HG03520 (cell line): ENCODE measurements around the gene GNAQ.

Experiments
- ATAC-seq: cut with Tn5 transposase; IDR thresholded peaks from one replicate; pipeline ENCODE4 v1.9.1; 2021; ENCODE audit warnings: mild to moderate bottlenecking, moderate library complexity; ENCODE audit not compliant: unreplicated experiment

Gene GNAQ

DNA sequence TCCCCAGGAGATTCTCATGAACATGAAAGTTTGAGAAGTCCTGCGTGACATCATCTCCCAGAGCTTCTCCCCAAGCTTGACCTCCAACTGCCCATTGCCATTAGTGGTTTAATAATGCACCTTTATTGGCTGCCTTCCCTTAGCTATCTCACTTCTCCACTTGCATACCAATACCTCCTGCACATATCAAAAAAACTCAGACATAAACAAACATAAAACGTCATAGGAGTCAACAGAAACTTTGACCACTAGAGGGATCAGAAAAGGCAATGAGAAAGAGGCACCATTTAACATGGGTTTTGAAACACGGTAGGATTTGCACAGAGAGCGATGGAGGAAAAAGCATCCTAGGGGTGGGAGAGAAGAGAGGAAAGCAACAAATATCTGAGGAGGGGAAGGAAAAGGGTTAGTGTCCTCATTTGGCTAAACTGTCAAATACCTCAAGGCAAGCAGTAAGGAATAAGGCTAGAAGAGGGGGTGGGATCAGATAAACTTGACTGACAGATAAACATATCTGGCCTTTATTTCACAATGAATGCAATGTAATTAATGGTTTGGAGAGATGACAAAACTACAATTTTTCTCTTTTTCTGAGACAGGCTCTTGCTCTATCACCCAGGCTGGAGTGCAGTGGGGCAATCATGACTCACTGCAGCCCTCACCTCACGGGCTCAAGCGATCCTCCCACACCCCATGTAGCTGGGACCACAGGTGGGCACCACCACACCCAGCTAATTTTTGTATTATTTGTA is 27.0 kb downstream of the GNAQ start:
- ATAC-seq = no peak

DNA sequence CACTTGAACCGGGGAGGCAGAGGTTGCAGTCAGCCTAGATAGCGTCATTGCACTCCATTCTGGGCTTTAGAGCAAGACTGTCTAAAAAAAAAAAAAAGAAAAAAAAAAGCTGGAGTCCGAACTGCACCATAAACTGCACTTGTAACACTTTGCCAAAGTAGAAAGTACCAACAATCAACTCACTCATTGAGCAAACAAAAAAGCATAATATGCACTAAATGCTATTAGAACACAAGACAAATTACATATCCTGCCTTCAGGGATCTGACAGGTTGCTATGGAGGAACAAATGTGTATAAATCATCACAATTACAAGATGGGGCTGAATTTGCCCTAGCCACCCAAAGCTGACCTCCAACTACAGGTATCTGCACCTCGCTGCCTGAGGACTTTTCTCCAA is 27.9 kb downstream of the GNAQ start:
- ATAC-seq = no peak

DNA sequence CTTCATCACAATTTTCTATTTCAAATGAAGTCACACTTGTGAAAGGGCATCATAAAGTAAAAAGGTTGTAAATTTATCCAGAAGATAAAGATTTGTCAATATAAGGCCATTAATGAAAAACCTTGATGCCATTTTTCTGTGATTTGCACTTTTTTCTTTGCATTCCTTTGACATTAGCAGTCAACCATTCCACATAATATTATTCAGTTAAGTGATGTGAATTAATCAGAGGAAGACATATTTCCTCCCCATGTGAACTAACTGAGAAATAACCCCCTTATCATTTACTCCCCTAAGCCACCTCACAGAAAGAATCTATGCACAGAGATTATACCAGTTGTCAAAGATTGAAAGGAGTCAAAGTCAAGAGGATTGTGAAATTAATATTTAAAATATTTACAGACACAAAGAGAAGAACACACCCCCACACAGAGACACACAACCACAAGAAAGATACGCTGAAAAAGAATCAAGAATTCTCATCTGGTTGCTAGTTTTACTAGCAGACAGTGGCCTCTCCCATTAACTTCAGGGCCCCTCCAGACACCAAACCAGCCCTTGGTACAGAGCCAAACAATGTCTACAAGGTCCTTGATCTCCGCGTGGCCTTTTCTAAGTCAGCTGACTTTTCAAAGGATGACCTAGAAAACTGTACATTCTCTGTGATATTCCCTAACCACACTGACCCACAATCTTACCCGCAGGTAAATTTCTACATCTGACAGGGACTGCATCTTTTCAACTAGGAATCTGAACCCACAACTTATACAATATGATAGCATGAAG is 29.5 kb downstream of the GNAQ start:
- no peak for ATAC-seq

DNA sequence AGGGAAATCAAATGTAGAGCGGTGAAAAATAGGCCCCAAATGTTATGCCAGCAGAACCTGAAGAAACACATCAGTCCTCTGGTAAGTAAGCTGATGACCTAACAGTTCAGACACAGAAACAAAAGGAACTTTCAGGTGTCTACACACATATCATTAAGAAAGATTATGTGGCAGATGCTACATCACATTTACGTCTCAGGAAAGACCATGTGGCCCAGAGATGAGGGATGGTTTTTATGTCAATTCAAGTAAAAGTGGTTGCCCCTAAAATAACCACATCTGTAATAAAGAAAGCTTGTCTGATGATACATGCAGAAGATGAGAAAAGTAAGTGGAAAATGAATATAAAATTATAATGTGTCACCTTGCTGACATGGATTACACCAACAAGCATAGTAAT is 31.4 kb downstream of the GNAQ start:
- ATAC-seq = no peak

DNA sequence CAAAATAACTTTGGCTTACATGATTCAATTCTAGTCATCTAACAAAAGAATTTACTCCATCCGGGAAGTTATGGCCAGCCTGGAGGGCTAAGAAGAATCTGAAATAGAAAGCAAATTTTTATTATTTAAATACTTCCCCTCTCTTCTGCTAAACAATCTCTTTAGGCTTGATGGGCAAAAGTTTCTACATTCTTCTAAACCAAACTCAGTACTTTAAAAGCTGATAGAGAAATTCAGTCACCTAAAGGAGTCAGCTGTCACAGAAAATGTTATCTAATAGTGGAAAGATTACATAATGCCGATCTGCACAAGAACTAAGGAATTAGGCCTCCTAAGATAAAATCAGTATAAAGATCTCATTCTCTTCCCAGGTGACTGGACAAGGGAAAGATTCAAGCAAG is 32.4 kb downstream of the GNAQ start:
- no peak for ATAC-seq

DNA sequence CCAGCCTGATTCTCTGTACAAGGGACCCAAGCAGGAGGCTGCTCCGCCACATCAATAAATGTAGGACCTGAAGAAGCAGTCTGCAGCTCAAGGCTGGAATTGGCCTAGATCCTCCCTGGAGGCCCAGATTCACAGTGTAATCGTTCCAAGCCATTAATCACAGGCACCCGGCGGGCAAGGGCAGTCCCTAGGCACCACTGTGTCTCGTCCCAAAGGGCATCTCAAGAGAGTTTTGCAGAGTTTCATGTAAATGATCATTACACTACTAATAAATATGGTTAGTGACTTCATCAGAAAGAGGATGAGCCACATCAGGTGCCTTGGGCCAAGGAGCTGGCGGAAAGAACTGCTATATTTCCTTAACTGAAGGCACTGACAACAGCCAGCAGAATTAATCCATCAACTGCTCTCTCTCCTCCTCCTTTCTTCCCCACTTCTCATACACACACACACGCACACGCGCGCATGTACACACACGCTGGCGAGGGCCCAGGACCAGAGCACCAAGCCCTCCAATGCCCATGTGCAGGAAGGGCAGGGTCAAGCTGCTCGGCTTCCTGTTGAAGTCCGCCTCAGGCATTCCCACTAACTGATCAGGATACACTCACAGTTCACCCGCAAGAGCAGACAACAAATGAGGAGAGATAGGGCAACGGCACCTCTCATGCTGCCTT is 33.9 kb downstream of the GNAQ start:
- ATAC-seq = no peak

DNA sequence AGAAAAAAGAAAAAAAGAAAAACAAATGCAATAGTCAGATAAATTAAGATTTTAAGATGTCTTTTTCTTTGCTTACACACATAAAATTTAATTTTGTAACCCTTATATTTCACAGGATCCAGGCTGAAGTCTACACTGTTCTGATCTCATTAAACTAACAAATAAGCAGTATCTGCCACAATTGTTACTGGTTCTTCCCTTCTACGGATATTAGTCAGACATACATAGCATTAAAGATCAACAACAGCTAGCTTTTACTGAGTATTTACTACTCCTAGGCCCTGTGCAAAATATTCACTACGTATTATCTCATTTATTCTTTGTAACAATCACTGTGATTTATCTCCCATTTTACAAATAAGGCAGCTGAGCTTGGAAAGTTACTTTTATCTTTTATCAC is 34.9 kb downstream of the GNAQ start:
- ATAC-seq = no peak

DNA sequence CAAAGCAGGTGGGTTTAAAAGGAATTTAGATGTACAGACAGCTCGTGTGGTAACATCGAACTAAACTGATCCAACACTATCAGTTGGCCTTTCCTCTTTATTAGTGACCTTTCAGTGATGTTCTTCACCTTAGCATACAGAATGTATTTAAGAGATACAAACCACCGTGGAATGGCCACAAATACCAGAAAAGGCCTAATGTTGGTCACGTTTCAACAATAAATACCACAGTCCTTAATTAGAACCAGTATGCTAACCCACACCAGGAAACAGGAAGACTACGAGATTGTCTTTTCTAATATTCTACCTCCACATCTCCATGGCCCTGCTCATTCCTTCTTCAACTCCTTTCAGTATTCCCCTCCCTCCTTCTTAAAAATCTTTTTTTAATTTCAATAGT is 40.4 kb downstream of the GNAQ start:
- ATAC-seq = no peak

DNA sequence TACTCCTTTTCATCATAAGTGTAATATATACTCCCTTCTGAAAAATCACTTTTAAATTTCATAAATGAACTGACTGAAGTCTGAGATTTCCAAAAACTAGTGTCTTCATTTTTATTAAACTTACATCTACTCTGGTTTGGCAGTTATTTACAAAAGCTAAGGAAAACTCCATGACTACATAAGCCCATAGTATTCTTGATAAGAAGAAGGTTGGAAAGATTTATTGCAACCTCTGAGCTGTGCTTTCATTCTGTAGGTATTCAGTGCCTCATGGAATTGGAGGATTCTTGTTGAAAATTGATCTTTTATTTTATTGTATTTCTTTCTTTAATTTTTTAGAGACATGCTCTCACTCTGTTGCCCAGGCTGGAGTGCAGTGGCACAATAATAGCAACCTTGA is 41.7 kb downstream of the GNAQ start:
- ATAC-seq = no peak

DNA sequence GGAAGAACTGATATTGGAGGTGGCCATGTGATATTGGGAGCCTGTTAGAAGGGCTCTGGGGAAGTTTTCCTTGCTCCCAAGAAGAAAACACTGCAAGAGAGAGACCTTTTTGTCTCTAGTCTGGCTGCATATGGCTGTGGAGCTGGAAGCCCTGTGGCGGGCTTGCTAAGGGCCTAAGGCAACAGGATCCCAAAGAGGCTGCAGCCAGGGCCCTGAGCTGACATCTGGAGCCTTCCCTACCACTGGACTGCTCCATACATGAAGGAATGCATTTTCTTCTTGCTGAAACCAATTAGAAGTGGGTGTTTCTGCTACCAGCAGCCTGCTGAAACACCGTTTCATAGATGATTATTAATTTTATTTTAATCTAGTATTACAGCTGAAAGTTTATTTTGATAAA is 42.2 kb downstream of the GNAQ start:
- ATAC-seq = no peak

DNA sequence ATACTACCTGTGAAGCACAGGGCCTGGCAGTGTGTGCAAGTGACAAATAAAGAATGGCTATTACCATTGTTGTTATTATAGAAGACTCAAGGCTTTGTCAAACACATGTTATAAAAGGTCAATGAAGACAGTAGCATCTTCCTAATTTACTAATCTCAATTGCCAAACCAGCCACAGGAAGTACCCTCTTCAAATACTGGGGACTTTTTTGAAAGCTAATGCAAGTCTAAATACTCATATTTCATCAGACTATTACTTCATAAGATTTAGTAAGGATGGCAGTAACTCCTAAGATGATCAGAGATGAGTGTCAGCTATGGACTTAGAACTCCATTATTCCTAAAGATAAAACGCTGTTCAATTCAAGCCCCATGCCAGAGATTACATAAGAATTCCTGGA is 43.0 kb downstream of the GNAQ start:
- ATAC-seq = no peak

DNA sequence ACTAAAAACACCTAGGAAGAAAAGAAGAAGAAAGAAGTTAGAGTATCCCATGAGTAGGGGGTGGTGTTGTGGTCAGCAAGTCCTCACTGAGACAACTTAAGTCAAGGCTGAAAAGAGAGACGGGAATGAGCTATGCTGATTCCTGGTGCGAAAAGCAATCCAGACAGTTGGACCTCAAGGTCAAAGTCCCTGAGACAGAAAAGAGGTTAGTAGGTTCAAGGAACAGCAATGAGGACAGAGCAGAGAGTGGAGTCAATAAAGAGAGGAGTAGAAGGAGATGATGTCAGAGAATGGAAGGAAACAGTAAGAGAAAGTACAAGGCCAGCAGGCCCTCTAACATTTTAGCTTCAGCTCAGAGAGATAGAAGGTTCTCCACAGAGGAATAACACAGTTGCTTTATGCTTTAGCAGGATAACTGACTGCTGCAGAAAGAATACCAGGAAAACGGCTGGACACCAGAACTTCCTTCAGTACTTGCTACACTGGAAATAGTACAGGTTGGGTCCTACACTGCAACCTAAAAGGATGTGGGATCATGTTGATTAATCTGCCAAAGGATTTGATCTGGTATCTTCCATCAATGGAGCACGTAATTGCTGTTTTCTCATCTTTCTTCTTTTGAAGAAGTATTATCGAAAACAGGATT is 43.6 kb downstream of the GNAQ start:
- ATAC-seq = no peak

DNA sequence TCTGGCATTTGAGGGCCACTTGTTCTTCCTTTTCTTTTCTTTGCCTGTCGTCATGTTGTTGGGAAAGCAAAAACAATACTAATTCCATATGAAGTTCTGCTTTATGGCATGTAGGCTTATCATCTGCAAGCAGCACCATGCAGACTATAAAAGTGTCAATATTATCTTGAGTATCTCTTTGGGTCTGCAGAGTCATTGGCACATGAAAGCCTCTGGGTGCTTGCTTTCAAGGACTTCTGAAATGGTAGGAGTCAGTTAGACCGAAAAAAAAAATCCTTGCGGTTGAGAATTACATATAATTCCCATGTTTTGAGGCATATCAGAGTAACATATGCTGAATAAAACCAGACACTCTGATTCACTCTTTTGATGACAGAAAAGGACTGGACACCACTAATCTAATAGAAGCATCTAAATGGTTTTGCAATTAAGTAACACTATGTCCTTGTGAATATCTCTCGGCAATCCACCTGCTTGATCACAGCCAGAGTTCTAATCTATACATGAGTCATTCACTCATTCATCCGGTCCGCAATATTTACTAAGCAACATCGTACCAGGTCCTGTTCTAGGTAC is 44.4 kb downstream of the GNAQ start:
- ATAC-seq = no peak

DNA sequence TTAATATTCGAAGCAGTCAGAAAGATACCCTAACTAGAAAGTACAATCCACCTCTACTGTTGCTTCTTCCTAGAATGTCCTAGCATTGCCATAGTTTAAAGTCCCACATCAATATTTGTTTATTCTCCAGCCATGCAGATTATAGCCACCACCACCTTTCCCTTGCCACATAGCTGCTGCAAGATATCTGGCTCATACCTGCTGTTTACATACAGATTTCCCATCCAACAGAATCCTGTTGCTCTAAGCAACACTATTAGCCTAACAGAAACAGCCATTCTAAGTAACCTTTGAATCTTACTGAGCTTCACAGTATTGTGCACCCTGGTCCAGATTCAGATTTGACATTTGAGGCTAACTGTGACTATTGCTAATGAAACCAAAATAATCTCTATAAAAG is 45.6 kb downstream of the GNAQ start:
- ATAC-seq = no peak

DNA sequence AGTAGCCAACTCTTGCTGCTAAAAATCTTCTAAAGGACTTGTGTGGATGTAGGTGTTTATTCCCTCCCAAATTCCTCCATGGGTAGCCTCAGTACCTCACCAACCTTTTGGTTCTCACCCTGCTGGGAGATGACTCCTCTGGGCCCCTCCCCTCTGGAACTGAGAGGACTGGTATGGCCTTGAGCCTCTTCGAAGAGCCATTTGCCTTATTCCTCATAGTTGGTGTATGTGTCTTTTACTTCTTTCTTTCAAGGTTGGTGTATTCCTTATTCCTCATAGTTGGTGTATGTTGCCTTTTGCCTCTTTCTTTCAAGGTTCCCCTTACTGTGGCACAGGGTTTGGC is 48.3 kb downstream of the GNAQ start:
- no peak for ATAC-seq

DNA sequence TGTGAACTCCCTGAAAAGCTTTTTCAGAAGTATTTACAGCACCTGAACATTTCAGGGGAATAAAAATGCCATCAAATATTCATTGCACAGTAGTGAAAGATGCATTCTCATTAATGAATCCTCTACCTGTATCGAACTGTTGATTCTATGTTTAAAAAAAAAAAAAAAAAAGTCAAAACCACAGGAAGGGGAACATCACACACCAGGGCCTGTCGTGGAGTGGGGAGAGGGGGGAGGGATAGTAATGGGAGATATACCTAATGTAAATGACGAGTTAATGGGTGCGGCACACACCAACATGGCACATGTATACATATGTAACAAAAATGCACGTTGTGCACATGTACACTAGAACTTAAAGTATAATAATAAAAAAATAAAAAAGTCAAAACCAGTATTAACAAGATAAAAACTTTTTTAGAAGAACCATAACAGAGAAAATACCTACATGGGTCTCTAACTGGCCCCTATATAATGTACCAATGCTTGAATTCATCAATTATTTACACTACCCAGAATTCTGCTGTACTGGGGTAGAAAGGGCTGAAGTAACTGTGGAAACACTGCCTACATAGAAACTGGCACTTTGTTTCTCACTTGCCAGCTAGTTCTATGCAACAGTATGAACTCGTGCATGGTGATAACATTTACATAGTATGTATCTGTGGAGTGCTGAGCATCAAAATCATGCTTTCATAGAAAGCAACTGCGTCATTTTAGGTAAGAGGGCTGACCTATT is 48.9 kb downstream of the GNAQ start:
- ATAC-seq = no peak

DNA sequence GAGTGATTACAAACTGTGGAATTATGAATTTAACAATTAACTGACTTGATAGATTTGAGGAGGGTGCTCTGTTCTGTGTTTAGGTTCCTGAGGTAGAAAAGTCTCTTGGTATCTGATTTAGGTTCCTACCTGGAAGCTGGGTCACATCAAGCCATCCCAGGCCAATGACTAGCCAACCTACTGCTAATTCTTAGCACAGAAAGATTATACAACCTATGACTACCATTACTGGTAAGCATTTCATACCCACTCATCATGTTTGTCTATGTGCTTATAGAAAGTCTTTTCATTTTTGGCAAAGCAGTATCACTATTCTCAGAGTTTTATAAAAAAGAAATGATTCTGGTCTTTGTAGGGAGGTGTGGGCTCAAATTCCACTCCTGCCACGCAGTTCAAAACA is 49.7 kb downstream of the GNAQ start:
- no peak for ATAC-seq

DNA sequence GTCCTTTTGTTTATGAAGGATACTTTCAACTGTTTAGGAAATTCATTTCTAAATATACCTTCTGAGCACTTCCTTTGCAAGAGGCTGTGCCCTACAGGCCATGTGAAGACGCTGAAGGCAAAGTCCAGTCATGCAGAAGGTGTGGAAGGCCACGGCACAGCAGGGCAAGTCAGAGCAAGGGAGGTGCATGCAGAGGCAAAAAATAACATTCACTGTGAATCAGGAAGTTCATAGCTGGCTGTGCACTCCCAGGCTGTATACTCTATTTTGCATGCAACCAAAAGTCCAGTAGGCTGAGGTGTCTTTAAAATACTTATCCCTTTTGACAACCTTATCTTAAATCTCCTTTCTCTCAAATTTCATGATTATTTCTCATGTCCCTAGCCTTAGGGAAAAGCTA is 50.3 kb downstream of the GNAQ start:
- no peak for ATAC-seq

DNA sequence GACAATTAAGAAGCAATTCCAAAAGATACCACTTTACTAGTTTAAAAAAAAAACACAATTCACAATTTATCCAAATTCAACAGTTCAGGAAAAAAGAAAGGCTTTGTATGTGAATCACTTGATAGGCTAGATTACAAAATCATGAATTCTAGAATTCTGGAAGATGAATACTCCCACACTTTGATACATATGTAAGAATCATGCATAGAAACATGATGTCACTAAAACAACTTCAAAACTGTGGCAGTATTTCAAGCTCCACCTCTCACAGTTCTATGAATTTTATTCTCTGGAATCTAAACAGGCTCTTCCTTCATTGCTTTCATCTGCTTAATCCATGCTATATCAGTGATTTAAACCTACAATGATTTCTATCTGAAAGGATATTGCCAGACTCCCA is 51.0 kb downstream of the GNAQ start:
- ATAC-seq = no peak

DNA sequence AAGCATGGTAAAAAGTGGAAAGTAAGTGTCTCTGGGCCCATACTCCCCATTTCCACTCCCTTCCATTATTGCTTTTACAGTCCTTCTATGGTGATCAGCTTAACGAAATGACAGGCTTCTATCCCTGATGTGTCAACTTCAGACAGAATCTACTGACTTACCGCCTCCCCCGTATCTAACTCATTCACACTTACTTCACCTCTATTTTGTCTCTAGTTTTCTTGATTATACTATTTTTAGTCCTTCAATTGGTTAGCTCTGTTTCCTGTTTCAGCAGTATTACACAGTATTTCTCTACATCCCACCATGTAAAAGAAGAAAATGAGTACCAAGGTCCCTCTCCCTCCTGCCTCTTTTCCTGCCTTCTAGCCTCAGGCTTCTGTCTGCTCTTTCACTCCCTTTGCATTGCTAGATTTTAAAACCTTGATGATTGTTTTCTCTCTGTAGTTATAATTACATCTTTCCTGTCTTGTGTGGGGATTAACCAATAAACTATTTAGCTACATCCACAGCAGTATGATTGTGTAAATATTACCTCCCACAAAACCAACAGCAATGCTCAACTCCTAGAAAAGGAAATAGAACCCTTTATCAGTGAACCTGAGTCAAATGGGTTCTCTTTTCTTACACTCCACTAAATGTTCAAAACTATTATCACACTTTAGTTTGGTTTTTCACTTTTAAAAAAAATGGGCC is 53.4 kb downstream of the GNAQ start:
- ATAC-seq = no peak
